IMR-90 (cell line): Measurements from ENCODE around the gene ZDHHC22. TPM values are rescaled to one million over a fixed set of nuclear protein-coding genes. Genes with fewer than 3 reads are reported as not detected.

ENCODE experiments used
- ATAC-seq: fragments of 200-7000 bp; cut with Tn5 transposase; 2 replicates; pipeline ENCODE4 v1.9.1; 2020; ENCODE audit warnings: low read depth, mild to moderate bottlenecking, moderate library complexity
- BruUV-seq: library from RNA; stranded (reverse); fragments of 400-500 nt; replicated peaks from 2 replicates; lab custom pipeline; 2021; lab: Mats Ljungman, UMichigan
- CTCF ChIA-PET: fragments of 300-600 bp; formaldehyde crosslinking; extraction: SDS; loops from one replicate; lab custom pipeline; 2021; ENCODE audit warnings: antibody characterized with exemption; lab: Yijun Ruan, JAX
- POLR2A ChIA-PET: fragments of 300-600 bp; sonication (Branson Sonifier 250); formaldehyde crosslinking; loops from one replicate; lab custom pipeline; 2022; ENCODE audit warnings: antibody characterized with exemption; ENCODE audit not compliant: unreplicated experiment; lab: Charles Lee
- DNase-seq: peaks from one replicate; pipeline ENCODE4 v3.0.0; 2013
- H2AFZ ChIP-seq: replicated peaks from 2 replicates; pipeline ENCODE3; 2013; ENCODE audit warnings: low read length, mild to moderate bottlenecking; ENCODE audit not compliant: poor library complexity
- H2AK5ac ChIP-seq: 2 replicates; pipeline ENCODE4 v1.6.1; 2013; ENCODE audit warnings: low read depth, low read length, inconsistent platforms
- H2AK9ac ChIP-seq: replicated peaks from 2 replicates; pipeline ENCODE3; 2013; ENCODE audit warnings: mild to moderate bottlenecking, low read depth, low read length, moderate library complexity; ENCODE audit not compliant: poor library complexity
- H2BK120ac ChIP-seq: 2 replicates; pipeline ENCODE4 v1.6.1; 2013; ENCODE audit warnings: low read depth, low read length, inconsistent platforms
- H2BK15ac ChIP-seq: 3 replicates; pipeline ENCODE4 v1.6.1; 2013; ENCODE audit warnings: low read depth, low read length, inconsistent platforms
- H2BK20ac ChIP-seq: 2 replicates; pipeline ENCODE4 v1.6.1; 2013; ENCODE audit warnings: low read depth, mild to moderate bottlenecking, inconsistent platforms, low read length, moderate library complexity
- H2BK5ac ChIP-seq: 2 replicates; pipeline ENCODE4 v1.6.1; 2013; ENCODE audit warnings: mild to moderate bottlenecking, low read depth, low read length, inconsistent platforms; ENCODE audit not compliant: poor library complexity, severe bottlenecking
- H3K14ac ChIP-seq: replicated peaks from 2 replicates; pipeline ENCODE4 v1.6.1; 2013; ENCODE audit warnings: low read depth, low read length, inconsistent platforms
- H3K18ac ChIP-seq: 2 replicates; pipeline ENCODE4 v1.6.1; 2013; ENCODE audit warnings: low read depth, low read length, control low read depth
- H3K23ac ChIP-seq: 2 replicates; pipeline ENCODE4 v1.6.1; 2013; ENCODE audit warnings: low read depth, low read length, inconsistent platforms
- H3K27ac ChIP-seq: 2 replicates; pipeline ENCODE4 v1.5.1; 2013; ENCODE audit warnings: mild to moderate bottlenecking, control low read depth, low read length; ENCODE audit not compliant: insufficient read depth
- H3K27me3 ChIP-seq: 2 replicates; pipeline ENCODE4 v1.6.1; 2013; ENCODE audit warnings: low read length; ENCODE audit not compliant: control insufficient read depth, insufficient read depth
- H3K36me3 ChIP-seq: 2 replicates; pipeline ENCODE4 v1.6.1; 2013; ENCODE audit warnings: low read length, mixed read lengths; ENCODE audit not compliant: control insufficient read depth, insufficient read depth
- H3K4ac ChIP-seq: 2 replicates; pipeline ENCODE4 v1.6.1; 2013; ENCODE audit warnings: low read depth, low read length, inconsistent platforms
- H3K4me1 ChIP-seq: 2 replicates; pipeline ENCODE4 v1.6.1; 2013; ENCODE audit warnings: low read length, mixed read lengths; ENCODE audit not compliant: control insufficient read depth, insufficient read depth
- H3K4me2 ChIP-seq: 2 replicates; pipeline ENCODE4 v1.6.1; 2013; ENCODE audit warnings: low read depth, mild to moderate bottlenecking, control low read depth, low read length, moderate library complexity
- H3K4me3 ChIP-seq: 2 replicates; pipeline ENCODE4 v1.5.1; 2013; ENCODE audit warnings: low read depth, mild to moderate bottlenecking, control low read depth, low read length, moderate library complexity; ENCODE audit not compliant: insufficient read depth
- H3K56ac ChIP-seq: 2 replicates; pipeline ENCODE4 v1.6.1; 2013; ENCODE audit warnings: low read length, inconsistent platforms; ENCODE audit not compliant: insufficient read depth; ENCODE audit errors: extremely low read depth
- H3K79me1 ChIP-seq, 2 experiments: 2 replicates each; pipeline ENCODE4 v1.6.1; 2013; ENCODE audit warnings: low read length in 2 of 2, inconsistent platforms in 1 of 2, low read depth in 1 of 2
- H3K9ac ChIP-seq: 2 replicates; pipeline ENCODE4 v1.6.1; 2013; ENCODE audit warnings: low read depth, low read length, control low read depth
- H3K9me1 ChIP-seq: 2 replicates; pipeline ENCODE4 v1.6.1; 2013; ENCODE audit warnings: low read length, inconsistent platforms; ENCODE audit not compliant: insufficient read depth
- H3K9me3 ChIP-seq: 2 replicates; pipeline ENCODE4 v1.6.1; 2013; ENCODE audit warnings: low read length; ENCODE audit not compliant: control insufficient read depth, insufficient read depth
- H4K20me1 ChIP-seq: 2 replicates; pipeline ENCODE4 v1.6.1; 2013; ENCODE audit warnings: low read length, inconsistent platforms; ENCODE audit not compliant: insufficient read depth
- H4K5ac ChIP-seq: 2 replicates; pipeline ENCODE4 v1.6.1; 2013; ENCODE audit warnings: mild to moderate bottlenecking, low read depth, low read length, control low read depth
- H4K8ac ChIP-seq, 2 experiments: 2 replicates each; pipeline ENCODE4 v1.6.1; 2013; ENCODE audit warnings: low read depth in 2 of 2, low read length in 2 of 2, control low read depth in 1 of 2, inconsistent platforms in 1 of 2
- H4K91ac ChIP-seq: 2 replicates; pipeline ENCODE4 v1.6.1; 2013; ENCODE audit warnings: low read depth, low read length, inconsistent platforms; ENCODE audit not compliant: insufficient read depth
- BHLHE40 ChIP-seq: fragments of 150-350 bp; IDR thresholded peaks from 2 replicates; pipeline ENCODE4 v1.6.1; 2016; ENCODE audit warnings: mild to moderate bottlenecking, low read depth, low read length
- CEBPB ChIP-seq: IDR thresholded peaks from 2 replicates; pipeline ENCODE4 v1.6.1; 2012; ENCODE audit warnings: low read depth, low read length, improper control_type of control experiment
- CHD1 ChIP-seq: IDR thresholded peaks from 2 replicates; pipeline ENCODE4 v1.6.1; 2012; ENCODE audit warnings: low read depth, low read length, improper control_type of control experiment
- CTCF ChIP-seq: conservative IDR thresholded peaks from 2 replicates; pipeline ENCODE4 v1.5.1; 2012; ENCODE audit warnings: mild to moderate bottlenecking, low read depth, low read length, improper control_type of control experiment
- FOS ChIP-seq: fragments of 150-350 bp; IDR thresholded peaks from 2 replicates; pipeline ENCODE4 v1.6.1; 2016; ENCODE audit warnings: low read depth, low read length
- MAZ ChIP-seq: IDR thresholded peaks from 2 replicates; pipeline ENCODE4 v1.6.1; 2012; ENCODE audit warnings: low read depth, mild to moderate bottlenecking, low read length, improper control_type of control experiment, moderate library complexity, borderline replicate concordance
- MXI1 ChIP-seq: IDR thresholded peaks from 2 replicates; pipeline ENCODE4 v1.6.1; 2012; ENCODE audit warnings: low read depth, mild to moderate bottlenecking, low read length, moderate library complexity, borderline replicate concordance
- NFE2L2 ChIP-seq: fragments of 150-350 bp; IDR thresholded peaks from 2 replicates; pipeline ENCODE4 v1.6.1; 2016; ENCODE audit warnings: low read depth, mild to moderate bottlenecking, low read length
- RAD21 ChIP-seq: IDR thresholded peaks from 2 replicates; pipeline ENCODE4 v1.6.1; 2012; ENCODE audit warnings: low read length, improper control_type of control experiment
- RCOR1 ChIP-seq: IDR thresholded peaks from 2 replicates; pipeline ENCODE4 v1.6.1; 2012; ENCODE audit warnings: mild to moderate bottlenecking, low read length, improper control_type of control experiment; ENCODE audit not compliant: insufficient replicate concordance
- RFX5 ChIP-seq: IDR thresholded peaks from 2 replicates; pipeline ENCODE4 v1.8.0; 2012; ENCODE audit warnings: low read depth, mild to moderate bottlenecking, low read length, moderate library complexity
- SMC3 ChIP-seq: fragments of 150-350 bp; IDR thresholded peaks from 2 replicates; pipeline ENCODE4 v1.6.1; 2016; ENCODE audit warnings: low read depth, mild to moderate bottlenecking, antibody characterized with exemption, low read length, moderate library complexity
- USF2 ChIP-seq: fragments of 150-350 bp; IDR thresholded peaks from 2 replicates; pipeline ENCODE4 v1.6.1; 2017; ENCODE audit warnings: mild to moderate bottlenecking, antibody characterized with exemption, low read length, low read depth
- WGBS, 2 experiments: methylation state at CpG; one replicate each; pipeline versions ENCODE4 v1.1.5 to v1.1.7; 2013; ENCODE audit warnings: missing lambda C conversion rate in 2 of 2; ENCODE audit not compliant: insufficient read length in 1 of 2; ENCODE audit errors: extremely low coverage in 2 of 2; 5-methylcytosine and 5-hydroxymethylcytosine counted together
- dilution Hi-C: fragments of 300-500 bp; cut with HindIII; formaldehyde crosslinking; loops from one replicate; pipeline ENCODE4 v1.14.3; 2018; ENCODE audit warnings: low sequenced_read_pairs; ENCODE audit not compliant: unreplicated experiment
- in situ Hi-C: fragments of 300-500 bp; cut with MboI; formaldehyde crosslinking; loops from 3 replicates; pipeline ENCODE4 v1.14.3; 2019; ENCODE audit warnings: low sequenced_read_pairs, inconsistent platforms, mixed read lengths
- intact Hi-C: fragments of 100-400 bp; cut with micrococcal nuclease; formaldehyde crosslinking; loops from 2 replicates; pipeline ENCODE4 v1.10.0; 2022
- polyA plus RNA-seq, 3 experiments: library from polyadenylated mRNA; depleted of rRNA; stranded (reverse); fragments of >200 nt; gene quantifications; 2 replicates each; pipeline ENCODE4 v1.2.3, GENCODE V29; 2012; ENCODE audit warnings: low replicate concordance in 1 of 3
- total RNA-seq: library from RNA; depleted of rRNA; stranded (reverse); fragments of >200 nt; gene quantifications from 2 replicates; pipeline ENCODE4 v1.2.3, GENCODE V29; 2012

ZDHHC22 gene
- total and polyA plus RNA-seq, 2 of the 4 experiments (the other 2 are of a cell fraction), result not detected

DNA sequence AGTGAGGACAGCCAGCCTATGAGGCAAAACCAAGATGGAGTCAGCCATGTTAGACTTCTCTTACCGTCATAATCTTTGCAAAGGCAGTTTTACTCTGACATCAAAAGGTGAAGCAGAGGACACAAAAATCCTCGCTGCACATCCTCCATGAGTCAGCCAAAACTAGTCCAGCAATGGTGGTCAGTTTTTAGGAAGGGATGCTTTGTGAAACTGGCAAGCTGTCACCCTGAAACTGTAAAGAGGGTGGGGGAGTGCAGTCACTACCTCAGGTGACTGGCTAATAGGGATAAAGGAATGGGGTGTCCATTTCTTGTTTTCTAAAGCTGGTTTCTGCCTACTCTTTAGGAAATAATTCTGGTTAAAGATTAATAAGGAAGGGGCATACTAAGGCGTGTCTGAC lies 48.9 kb downstream of the ZDHHC22 start:
- H3K27me3 ChIP-seq, result peaks cover 13% of the 10 kb centered on the region
- no peak overlapping the region for H3K14ac ChIP-seq
- DNase-seq, result no peak
- H3K9me3 ChIP-seq, result peaks cover 8% of the 10 kb centered on the region
- no peaks in the 10 kb centered on the region for H3K4me1 ChIP-seq
- H2BK20ac ChIP-seq, result no peak overlapping the region
- H3K4me3 ChIP-seq, result no peak overlapping the region
- no peak overlapping the region for H2BK15ac ChIP-seq
- ATAC-seq, result no peak
- no peak overlapping the region for H4K91ac ChIP-seq
- no peak for TF ChIP-seq NFE2L2
- TF ChIP-seq MAZ, result no peak
- TF ChIP-seq CHD1, result no peak
- TF ChIP-seq CTCF, result no peak
- no peak for TF ChIP-seq RAD21
- TF ChIP-seq USF2, result no peak
- TF ChIP-seq MXI1, result no peak
- TF ChIP-seq BHLHE40, result no peak
- no peak for TF ChIP-seq RCOR1
- no peak for TF ChIP-seq FOS
- no peak for TF ChIP-seq RFX5
- no peak for TF ChIP-seq SMC3
- TF ChIP-seq CEBPB, result no peak
- ChIA-PET CTCF (interaction anchor here (1.1 kb wide), 1 partner anchor 180 kb away, joined by 4 read pairs; no protein-coding TSS in a partner anchor), POLR2A (no interaction called here)
- no peak overlapping the region for H2BK120ac ChIP-seq
- no peak overlapping the region for H3K27ac ChIP-seq
- dilution Hi-C loops (loop anchor here (25.0 kb wide), 1 partner anchor 205 kb away; no protein-coding TSS in a partner anchor), in situ Hi-C loops (no loop called here), intact Hi-C loops (no loop called here)
- H4K5ac ChIP-seq, result no peak overlapping the region
- no peak overlapping the region for H3K9ac ChIP-seq
- H2AK9ac ChIP-seq, result no peak overlapping the region
- no peak overlapping the region for H3K23ac ChIP-seq
- H3K4me2 ChIP-seq, result no peak overlapping the region
- H3K56ac ChIP-seq, result no peak overlapping the region
- no peak overlapping the region for H2BK5ac ChIP-seq
- H2AFZ ChIP-seq, result no peak overlapping the region
- H4K8ac ChIP-seq, result no peak overlapping the region
- no peaks in the 10 kb centered on the region for H3K36me3 ChIP-seq
- WGBS, 2 experiments, result no CpG with 5 or more reads among the region's 3 CpGs
- H3K79me1 ChIP-seq, result peaks cover 8% of the 10 kb centered on the region in 2 experiments
- H3K9me1 ChIP-seq, result no peaks in the 10 kb centered on the region
- no TSS peak for BruUV-seq
- no peak overlapping the region for H3K18ac ChIP-seq
- no peaks in the 10 kb centered on the region for H4K20me1 ChIP-seq
- no peak overlapping the region for H3K4ac ChIP-seq
- no peak overlapping the region for H2AK5ac ChIP-seq
